GF-D8 (cell line): ENCODE measurements around the gene COL4A1.

Source experiments
- DNase-seq: peaks from one replicate; lab custom pipeline; 2025; lab: John Stamatoyannopoulos, UW

The COL4A1 gene

DNA sequence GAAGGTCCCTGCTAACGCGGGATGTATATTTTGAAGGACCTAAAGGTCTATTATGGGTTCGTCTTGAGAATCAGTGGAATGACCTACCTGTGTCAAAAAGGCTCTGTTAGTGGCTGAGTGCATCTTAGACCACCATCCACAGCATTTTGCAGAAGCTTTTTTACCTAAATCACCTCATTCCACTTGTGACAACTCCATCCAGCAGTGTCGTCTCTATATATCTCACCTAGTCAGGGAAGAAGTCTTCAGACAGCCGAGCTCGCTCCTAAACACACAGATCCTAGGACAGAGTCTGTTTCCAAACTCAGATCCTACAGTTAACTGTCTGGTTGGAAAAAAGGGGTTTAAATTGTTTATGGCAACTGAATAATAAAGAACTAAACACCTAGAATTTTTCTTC, 33.7 kb downstream of the COL4A1 start:
- DNase-seq: no peak

DNA sequence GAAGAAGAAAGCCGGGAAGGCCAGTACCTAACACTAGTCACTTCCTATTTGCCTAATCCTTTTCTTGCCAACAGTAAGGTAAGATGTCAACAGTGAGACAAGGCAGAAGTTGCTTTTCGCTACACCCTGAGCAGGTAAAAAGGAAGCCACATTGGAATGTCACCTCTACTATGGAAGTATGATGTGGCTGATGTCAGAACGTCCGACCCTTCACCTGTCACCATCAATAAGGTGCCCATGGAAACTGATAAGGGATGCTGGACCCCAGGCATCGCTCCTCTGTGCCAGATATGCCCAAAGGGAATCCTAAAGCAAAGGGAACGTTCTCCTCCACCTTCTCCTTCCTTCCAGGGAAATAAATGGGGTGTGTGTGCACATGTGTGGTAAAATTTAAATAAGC, 34.3 kb downstream of the COL4A1 start:
- DNase-seq: no peak

- DNase-seq: no peak
Observed at GRCh38 chr13:110272227-110272626, 34.7 kb downstream of the COL4A1 start.

- DNase-seq: no peak
Observed at GRCh38 chr13:110271313-110271712, 35.6 kb downstream of the COL4A1 start.

GRCh38 chr13:110270507-110270906, 36.5 kb downstream of the COL4A1 start:
- no peak for DNase-seq

DNA sequence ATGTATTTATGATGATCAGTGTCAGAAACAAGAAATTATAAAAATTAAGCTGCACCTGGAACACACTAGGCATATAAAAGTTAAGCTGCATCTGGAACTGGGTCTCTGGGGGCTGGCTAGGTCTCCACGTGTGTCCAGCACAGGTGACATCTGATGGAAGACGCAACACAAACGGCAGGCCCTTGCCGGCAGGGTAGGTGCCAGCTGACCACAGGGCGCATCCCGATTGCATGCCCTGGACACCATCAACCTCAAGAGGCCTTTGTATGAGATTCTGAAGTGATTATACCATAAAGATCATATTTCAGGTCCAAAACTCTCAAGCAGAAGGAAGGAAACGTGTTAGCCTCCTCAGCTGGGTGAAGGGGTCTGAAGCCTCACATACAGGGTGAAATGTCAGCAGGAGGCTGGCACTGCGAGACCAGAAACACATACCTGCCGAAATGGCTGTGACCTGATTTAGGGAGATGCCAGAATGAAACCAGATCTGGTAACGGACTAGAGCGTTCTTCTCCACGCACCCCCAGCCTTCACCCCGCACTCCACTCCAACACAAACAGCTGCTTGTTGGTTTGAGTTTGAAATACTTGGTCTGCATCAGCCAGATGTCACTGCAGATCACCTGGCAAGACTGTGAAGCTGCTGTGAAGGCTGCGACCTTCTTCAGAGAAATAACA, 37.3 kb downstream of the COL4A1 start:
- no peak for DNase-seq

DNA sequence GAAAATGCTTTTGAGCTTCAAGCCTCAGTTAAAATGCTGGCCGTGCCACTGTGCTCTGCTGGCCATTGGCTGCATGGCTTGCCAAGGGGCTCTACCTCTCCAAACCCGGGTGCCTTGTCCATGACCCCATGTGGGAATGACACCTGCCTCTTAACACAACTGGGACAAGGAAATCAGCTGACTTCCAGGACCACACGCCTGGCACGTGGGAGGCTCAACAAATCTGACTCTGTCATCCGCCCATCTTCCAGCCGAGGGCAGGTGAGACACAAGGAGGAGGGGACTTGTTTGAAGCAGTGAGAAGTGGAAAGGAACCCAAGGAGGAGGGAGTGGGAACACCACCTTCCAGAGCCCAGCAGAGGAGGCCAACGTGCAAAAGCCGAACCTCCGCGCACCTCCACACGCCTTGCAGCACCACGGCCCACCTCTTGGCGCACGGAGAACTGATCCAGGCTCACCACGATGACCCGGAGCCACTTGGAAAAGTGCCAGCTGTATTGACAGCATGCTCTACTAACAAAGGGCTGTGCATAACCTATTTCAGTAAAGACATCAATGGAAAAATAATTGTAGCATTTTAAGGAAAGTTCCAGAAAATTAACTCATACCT, 38.3 kb downstream of the COL4A1 start:
- no peak for DNase-seq

GRCh38 chr13:110268061-110268460, 38.9 kb downstream of the COL4A1 start:
- DNase-seq: no peak

DNA sequence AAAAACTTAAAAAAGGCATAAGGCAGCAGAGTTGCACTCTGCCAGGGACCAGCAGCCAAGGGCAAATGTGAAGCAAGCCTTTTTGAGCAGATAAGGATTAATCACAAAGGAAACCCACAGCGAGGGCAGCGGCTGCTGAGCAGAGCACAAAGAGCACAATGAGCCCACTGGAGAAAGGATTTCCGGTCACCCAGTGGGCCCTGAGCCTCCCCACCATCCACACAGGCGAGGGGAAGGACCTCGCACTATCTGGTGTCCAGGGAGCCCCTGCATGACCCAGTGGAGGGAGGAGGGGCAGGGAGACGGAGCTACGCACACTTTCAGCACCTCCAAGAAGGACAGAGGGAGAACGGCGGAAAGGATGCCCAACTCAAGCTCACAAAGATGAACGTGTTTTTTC, 40.0 kb downstream of the COL4A1 start:
- DNase-seq: no peak

DNA sequence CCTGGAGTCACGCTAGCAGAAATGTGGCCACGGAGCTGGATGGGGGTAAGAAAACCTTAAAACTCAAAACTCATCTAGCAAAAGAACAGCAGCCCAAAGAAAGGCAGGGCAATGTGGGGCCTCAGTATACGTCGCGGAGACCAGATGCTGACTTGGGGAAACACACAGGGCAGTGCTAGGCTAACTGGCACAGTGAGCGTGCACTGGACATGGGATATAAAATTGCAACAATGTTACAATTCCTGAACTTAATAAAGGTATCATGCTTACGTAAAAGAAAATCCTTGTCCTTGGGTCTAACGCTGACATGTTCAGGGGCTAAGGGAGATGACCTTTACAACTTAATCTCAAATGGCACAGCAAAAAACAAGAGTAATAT, 40.5 kb downstream of the COL4A1 start:
- no peak for DNase-seq

- DNase-seq: no peak
Observed at GRCh38 chr13:110265682-110266430, 41.1 kb downstream of the COL4A1 start.

DNA sequence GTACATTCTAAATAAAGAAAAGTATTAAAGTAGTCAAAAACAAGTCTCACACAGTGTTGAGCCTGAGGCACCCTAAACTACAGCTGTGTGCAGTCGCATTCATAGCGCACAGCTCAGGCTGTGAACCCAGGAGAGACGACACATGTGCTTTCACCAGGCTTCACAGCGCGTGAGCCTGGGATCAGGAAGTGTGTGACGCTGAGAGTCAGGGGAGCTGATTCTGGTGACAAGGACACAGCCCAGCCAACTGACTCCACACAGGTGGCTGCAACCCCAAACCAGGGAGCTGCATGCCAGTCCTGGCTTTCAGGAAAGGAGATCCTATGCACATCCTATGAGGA, 41.6 kb downstream of the COL4A1 start:
- no peak for DNase-seq

DNA sequence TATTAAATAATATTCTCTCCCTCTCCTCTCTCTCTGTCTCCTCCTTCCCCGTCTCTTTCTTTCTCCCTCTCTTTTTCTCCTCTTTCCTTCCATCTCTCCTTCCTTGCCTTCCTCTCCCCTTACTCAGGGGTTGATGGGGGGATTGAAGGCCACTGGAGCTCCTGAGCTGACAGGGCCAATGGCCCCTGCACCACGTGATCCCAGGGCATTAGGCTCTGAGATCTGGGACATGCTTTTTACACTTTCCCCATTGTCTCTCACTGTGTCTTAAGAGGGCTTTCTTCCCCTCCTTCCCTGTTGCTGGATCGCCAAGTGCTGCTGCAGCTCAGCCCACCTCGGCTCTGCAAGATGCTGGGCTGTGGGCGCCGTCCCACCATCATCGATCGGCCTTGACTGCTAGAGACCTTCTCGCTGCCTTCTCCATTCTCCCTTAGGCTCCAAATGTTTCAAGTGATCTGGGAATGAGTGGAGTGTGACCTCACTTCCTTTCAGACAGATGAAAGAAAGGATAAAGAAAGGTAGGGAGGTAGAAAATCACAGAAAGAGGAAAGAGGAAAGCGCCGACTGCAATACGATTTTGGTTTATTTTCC, 42.2 kb downstream of the COL4A1 start:
- DNase-seq: no peak

DNA sequence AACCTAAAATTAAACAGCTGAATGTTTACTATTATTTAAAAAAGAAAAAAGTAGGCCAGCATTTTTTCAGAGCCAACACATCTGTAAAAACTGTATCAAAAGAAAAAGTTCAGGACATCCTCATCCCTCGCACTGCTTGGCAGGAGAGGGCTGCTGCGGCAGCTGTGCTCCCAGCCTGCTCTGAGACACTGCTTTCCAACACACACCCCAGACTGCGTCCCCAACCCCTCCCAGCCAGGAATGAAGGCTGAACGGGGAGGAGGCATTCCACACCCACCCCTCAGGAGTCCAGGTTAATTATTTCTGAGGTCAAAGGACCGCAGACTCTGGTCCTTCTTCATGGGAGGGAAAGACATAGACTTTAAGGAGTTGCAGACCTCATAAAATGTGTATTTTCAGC, 43.1 kb downstream of the COL4A1 start:
- no peak for DNase-seq

- no peak for DNase-seq
Observed at GRCh38 chr13:110263404-110263803, 43.6 kb downstream of the COL4A1 start.

GRCh38 chr13:110262508-110263291, 44.3 kb downstream of the COL4A1 start:
- DNase-seq: no peak

GRCh38 chr13:110262082-110262436, 44.9 kb downstream of the COL4A1 start:
- DNase-seq: no peak

DNA sequence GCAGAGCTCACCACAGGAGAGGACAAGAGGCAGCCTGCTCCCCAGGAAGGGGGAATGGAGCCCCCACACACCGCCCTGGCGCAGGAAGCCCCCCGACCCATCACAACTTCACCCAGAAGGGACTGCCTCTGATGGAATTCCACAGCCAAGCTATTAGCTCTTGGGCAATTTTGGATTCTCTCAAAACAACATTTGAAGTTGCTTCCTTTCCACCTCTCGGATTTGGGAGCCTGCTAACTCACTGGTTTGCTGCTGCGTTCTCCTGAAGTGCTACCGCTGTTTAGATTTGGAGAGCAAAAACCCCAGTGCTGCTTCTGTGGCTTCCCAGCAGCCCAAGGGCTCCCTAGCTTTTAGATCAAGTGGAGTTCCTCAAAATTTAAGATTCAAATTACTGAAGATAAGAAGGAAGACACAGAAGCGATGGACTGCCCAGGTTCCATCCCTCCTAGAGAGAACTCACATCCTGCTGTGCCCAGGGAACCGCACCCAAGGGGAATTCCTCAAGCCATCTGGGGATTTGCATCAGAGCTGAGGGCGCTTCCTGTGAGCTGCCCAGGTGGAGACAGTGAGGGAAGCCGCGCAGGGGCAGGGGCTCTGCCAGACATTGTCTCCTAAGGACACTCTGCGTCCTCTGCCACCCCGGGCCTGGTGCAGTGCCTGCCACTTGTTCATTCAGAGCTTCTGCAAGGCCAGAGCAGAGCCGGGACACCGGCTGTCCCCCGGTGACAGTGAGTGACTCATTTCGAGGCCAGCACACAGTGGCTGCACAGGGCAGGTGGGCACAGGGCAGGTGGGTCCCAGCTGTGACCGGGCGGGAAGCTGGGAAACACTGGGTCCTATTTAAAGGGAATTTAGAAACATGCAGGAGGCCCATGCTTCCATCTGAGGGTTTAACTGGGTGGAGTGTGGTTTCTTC, 45.5 kb downstream of the COL4A1 start:
- DNase-seq: no peak

DNA sequence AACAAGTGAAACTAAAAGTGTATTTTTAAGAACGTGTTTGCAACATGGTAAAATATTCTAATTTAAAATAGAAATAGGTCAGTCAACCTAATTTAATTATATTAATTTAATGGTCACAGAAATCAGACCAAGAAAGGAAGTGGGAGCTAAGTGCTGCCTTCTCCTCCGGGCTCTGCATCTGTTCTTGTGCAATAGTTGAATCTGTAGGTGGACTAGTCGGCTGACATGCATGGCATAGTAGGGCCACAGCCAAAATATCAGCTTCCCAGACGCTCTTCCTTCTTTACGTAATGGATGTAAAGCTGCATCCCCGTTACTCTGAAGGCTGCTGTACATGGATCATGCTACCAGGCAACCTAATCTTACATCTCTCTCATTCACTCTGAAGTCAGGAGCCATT, 47.3 kb downstream of the COL4A1 start:
- no peak for DNase-seq

DNA sequence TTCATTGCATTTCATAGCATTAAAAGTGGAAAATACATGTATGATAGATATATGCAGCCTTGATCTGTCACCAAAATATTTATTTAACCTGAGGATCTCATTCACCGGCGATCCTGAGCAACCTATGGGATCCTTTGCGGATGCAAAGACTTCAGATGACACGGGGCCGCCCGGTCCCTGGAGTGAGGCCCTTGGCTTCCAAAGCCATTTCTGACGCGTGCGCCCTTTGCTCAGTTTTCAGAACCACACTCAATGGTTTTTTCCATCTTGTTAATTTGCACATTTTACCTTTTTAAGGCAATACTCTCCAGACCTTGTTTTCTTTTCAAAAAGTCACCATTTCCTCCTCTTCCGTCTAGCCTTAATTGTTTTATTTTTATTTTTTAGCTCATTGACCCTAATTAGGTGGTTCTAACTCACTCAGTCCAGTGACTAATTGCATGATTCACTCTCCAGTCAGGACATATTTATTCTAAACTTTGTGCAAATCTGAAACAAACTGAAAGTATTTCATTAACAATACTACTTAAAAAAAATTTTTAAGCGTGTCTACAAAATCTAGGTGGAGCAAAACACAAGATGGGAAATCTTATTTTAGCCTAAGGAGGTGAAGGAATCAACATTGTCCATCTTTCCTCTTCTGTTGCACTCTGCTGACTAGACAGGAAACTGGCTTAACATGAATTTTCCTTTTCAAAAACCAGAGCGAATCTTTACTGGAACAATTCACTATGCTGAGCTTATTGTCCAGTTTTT, 47.9 kb downstream of the COL4A1 start:
- DNase-seq: no peak

DNA sequence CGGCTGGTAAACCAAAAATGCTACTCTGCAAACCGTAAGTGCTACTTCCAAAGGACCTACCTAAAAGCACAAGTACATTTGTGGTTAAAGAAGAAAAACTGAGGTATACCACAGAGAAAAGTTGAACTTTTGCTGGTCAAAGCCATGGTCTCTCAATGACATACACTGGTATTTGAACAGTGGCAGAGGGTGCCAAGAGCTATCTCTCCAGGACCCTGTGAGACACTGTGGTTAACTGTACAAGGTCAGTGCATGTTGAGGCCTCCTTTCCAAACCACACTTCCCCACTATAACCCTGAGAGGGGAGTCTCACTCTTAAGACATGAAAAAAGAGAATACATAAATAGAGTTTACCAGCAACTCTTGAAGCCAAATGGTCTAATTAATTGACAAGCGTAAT, 49.5 kb downstream of the COL4A1 start:
- DNase-seq: no peak
